SW 1271 (cell line): Measurements from ENCODE around the gene TRIM50.
A peak's percentile ranks its signal among the peaks of the same experiment; 100 is the strongest.
"Not testable (repeated sequence)": the region's sequence is repeated elsewhere in the genome, so short reads cannot be mapped to it uniquely, and the experiment has no call there.

ENCODE experiments used
- DNase-seq, 2 experiments: peaks; one replicate each; lab custom pipeline; 2025; lab: John Stamatoyannopoulos, UW

TRIM50 gene

DNA sequence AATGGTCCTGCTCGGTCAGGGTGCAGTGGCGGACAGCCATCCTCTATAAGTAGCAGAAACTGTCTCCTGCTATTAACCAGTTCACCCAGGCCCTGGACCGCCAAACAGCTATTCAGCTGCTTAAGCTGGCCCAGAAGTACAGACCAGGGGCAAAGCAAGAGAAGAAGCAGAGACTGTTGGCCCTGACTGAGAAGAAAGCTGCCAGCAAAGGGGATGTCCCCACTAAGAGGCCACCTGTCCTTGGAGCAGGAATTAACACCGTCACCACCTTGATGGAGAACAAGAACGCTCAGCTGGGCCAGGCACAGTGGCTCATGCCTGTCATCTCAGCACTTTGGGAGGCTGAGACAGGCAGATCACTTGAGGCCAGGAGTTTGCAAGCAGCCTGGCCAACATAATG lies 13.6 kb downstream of the TRIM50 start:
- no peak for DNase-seq

DNA sequence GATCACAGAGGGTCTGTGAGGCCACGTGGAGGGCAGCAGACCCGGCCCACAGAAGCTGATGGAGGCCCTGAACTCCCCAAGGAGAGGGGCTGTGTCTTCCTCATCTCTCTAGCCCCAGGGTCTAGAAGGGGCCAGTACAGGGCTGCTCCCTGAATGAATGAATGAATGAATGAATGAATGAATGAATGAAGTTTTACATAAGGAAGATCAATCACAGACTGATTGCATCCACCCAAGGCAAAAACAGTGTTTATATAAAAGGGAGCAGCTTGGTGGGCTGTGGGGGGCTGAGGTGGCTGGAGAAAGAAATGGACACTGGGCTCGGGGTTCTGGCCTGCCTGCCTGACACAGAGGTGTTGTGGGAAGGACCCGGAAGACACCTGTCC lies 14.4 kb downstream of the TRIM50 start:
- DNase-seq = no peak

- DNase-seq = no peak
These were observed 14.9 kb downstream of the TRIM50 start for GRCh38 chr7:73312831-73313520.

DNA sequence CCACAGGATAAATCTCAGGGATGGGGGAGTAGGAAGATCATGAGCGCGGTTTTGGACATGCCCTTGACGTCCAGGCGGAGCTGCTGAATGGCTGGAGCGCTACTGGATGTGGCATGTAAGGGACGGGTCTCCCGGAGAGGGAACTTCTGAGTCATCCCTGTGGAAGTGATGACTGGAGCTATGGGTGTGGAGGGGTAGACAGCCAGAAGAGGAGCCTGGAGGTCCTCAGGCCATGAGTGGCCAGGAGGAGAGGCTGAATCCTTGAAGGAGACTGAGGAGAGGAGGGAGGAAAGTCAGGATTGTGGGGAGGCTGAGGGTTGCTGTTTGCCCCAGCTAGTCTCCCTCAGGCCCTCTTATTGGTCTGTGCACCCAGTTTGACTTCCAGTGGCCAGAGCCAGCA lies 16.5 kb downstream of the TRIM50 start:
- not testable (repeated sequence) for DNase-seq

DNA sequence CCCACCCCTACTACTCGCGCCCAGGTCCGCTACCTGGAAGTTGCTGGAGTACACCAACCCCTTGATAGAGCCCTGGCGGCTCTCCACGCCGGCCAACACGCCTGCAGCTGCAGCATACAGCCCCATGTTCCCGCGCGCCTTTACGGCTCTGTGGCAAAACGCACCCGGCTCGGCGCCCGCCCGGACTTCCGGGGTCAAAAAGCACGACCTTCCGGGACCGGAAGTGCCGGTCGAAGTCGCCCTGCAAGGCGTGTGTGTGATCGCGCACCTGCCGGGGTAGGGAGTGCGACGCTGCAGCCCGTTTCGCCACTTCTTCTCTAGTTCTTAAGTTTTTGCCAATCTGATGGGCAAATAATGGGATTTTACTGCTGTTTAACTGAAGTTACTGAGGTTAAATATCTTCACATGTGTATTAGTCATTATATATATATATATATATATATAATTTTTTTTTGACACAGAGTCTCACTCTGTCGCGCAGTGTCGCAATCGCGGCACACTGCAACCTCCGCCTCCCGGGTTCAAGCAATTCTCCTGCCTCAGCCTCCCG lies 19.1 kb downstream of the TRIM50 start, which contains the start of gene NSUN5:
Gene NSUN5 (minus strand): TSS at position 162 of the 550 bp plus-strand sequence. CDS start 36 bp downstream, at position 126.
- DNase-seq = peak; percentile 76

DNA sequence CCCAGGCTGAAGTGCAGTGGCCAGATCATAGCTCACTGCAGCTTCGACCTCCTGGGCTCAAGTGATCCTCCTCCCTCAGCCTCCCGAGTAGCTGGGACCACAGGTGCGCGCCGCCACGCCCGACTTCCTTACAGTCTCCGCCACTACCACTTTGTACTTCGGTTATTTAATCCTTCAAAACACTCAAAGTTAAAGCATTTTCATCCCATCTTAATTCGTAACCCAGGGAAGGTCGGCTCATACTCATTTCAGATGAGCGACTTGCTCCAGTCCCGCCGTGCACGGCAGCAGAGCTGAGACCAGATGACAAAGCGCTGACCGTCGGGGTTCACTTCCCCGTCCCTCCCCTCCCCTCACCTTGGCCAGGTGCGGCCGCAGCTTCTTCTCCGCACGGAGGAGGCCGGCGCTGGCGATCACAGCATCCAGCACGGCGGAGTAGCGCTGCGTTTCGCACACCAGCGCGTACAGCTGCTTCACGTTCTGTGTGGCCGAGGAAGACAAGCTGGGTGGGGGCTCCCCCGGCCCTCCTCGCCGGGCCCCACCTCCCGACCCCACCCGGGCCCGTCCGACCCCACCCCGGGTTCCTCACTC lies 19.7 kb downstream of the TRIM50 start:
- DNase-seq = no peak

DNA sequence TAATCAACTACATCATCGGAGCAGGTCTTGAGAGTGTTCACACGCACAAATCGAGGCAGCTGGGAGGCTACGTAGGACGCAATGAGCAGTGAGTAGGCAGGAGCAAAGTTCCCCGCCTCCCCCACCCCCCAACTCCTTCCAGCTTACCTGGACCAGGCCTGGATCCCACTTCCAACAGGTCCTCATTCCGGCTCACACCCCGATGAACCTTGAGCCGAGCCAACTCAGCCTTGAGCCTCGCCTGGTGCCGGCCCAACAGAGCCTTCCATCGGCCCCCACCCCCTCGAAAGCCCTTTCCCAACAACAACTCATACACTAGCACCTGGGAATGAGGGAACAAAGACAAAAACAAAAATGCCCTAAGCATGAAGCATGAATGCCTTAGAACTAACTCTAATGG lies 20.4 kb downstream of the TRIM50 start:
- DNase-seq = no peak

GRCh38 chr7:73304612-73305387 lies 23.1 kb downstream of the TRIM50 start:
- DNase-seq = not testable (repeated sequence)

DNA sequence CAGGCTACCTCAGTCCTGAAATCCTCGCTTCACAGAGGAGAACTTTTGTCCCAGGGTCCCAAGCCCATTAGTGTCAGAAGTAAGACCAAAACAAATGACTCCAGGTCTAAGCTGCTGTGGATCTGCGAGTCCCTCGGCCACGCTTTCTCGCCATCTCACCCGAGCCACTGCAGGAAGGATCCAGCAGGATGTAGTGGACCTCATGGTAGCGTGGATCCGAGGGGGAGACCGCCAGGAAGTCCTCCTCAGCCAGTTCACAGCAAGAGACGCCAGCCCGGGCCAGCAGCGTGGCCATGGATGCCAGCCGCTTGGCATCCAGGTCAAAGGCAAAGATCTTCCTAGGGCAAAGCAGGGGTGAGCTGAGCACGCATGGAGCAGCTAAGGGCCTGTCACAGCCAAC lies 23.8 kb downstream of the TRIM50 start:
- DNase-seq = no peak

DNA sequence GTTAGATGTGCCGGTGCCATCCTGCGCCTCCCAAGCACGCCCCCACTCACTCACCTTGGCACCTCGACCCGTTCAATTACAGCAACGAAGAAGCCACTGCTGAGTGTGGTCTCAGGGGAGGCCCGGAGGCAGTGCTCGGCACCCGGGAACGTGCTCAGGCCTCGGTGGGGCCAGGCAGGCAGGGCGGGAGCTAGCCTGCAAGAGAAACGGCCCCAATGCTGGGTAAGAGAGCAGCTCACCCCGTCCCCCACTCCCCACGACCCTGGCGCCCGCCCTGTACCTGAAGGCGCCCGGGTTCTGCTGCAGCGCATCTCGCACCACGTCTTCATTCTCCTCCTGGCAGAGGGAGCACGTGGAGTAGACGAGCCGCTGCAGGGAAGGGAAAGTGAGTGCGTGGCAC lies 24.3 kb downstream of the TRIM50 start:
- DNase-seq = no peak

GRCh38 chr7:73302846-73303245 lies 25.0 kb downstream of the TRIM50 start:
- not testable (repeated sequence) for DNase-seq

DNA sequence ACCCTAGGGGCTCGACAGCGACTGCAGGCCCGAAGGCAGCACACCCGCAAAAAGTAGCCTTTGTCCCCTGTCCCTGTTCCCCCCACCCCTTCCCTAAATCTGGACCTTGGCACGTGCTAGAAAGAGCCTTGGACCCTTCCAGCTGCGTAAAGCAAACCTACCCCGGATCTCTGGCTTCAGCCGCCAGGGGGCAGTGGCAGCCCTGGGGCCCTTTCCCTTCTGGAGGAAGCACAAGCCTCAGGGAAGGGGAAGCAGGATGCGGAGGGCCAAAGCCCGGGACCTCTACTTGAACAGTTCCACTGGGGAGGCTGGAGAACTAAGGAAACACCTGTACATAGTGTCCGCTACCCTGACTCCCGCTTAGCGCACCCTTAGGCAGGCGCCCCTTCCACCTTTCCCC lies 26.8 kb downstream of the TRIM50 start:
- not testable (repeated sequence) for DNase-seq

DNA sequence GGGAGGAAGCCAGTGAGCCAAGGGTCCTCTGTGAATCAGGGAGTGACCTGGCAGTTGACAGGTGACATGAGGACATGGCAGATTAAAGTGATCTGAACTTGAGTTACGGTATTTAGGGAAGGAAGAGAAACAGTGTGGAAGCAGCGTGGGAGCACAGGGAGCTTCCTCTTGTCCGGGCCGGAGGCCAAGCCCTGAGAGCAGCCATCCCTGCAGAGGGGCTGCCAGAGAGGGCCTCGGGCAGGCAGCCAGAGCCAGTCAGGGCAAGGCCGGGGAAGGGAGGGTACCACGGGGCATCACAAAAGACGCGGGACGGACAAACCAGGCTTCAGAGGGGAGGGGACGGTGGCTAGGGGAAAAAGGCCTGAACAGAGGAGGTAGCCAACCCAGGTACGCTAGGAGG lies 28.1 kb downstream of the TRIM50 start:
- DNase-seq = not testable (repeated sequence)

DNA sequence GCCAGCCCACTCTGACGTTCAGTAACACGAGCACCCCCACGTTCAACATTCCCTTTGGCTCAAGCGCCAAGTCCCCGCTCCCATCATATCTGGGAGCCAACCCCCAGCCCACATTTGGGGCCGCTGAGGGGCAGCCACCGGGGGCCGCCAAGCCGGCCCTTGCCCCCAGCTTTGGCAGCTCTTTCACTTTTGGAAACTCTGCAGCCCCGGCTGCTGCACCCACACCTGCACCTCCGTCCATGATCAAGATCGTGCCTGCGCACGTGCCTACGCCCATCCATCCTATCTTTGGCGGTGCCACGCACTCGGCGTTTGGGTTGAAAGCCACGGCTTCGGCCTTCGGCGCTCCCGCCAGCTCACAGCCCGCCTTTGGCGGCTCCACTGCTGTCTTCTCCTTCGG lies 30.2 kb downstream of the TRIM50 start:
- DNase-seq = not testable (repeated sequence)

DNA sequence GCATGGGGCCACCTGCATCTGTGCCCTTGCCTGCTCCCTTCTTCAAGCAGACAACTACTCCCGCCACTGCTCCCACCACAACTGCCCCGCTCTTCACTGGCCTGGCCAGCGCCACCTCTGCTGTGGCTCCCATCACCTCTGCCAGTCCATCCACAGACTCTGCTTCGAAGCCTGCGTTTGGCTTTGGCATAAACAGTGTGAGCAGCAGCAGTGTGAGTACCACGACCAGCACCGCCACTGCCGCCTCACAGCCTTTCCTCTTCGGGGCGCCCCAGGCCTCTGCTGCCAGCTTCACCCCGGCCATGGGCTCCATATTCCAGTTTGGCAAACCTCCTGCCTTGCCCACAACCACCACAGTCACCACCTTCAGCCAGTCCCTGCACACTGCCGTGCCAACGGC lies 30.6 kb downstream of the TRIM50 start:
- DNase-seq = not testable (repeated sequence)

DNA sequence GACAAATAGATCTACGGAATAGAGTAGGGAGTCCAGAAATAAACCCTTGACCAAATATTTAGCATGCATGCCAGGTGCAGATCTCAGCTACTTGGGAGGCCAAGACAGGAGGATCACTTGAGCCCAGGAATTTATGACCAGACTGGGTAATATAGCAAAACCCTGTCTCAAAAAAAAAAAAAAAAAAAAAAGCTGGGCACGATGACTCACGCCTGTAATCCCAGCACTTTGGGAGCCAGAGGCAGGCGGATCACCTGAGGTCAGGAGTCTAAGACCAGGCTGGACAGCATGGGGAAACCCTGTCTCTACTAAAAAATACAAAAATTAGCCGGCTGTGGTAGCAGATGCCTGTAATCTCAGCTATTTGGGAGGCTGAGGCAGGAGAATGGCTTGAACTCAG lies 50.7 kb downstream of the TRIM50 start:
- not testable (repeated sequence) for DNase-seq

DNA sequence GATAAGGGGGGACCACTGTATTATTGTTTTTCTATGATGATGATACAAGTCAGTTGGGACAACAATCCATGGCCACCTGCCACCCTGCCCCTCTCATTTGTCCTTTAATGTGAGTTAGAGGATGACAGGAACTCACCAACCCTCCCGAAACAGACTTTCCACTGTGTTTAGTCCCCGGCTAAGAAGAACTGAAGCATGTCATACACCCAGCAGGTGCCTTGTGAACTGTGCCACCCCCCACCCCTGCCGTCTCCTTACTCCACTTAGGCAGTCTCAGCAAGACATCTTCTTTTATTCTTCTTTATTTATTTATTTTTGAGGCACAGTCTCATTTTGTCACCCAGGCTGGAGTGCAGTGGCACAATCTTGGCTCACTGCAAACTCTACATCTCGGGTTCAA lies 60.1 kb downstream of the TRIM50 start:
- DNase-seq = not testable (repeated sequence)

DNA sequence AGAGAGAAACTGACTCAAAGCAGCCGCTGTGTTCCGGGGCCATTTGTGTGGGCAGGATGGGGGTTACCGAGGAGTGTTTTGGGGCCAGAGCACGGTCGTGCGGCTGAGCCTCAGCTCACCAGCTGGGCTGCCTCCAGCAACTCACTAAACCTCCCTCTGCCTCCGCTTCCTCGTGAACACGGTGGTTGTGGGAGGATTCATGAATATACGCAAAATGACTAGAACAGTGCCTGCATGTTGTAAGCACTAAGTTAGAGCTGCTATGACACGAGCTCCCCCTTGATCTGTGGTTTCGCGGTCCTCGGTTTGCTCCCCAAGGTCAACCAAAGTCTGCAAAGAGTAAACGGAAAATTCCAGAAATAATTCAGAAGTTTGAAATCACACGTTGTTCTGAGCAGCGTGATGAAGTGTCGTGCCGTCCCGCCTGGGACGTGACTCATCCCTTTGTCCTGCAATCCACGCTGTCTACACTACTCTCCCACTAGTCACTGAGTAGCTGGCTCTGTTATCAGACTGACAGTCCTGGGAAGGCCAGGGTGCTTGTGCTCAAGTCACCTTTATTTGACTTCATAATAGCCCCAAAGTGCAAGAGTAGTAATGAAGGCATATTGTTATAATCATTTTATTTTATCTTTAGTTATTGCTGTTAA lies 61.0 kb downstream of the TRIM50 start:
- DNase-seq = not testable (repeated sequence)
